Muscle of leg (tissue), 11 donors: ENCODE measurements around the gene INSC. TPM values are rescaled to one million over a fixed set of nuclear protein-coding genes. Genes with fewer than 3 reads are reported as not detected.

ENCODE experiments used
- DNase-seq: peaks from one replicate; pipeline ENCODE4 v3.0.0; 2013
- H3K27ac ChIP-seq: one replicate; pipeline ENCODE4 v1.5.1; 2013; ENCODE audit warnings: mild to moderate bottlenecking, low read length, control low read depth
- H3K27me3 ChIP-seq: one replicate; pipeline ENCODE4 v1.6.1; 2013; ENCODE audit warnings: low read length; ENCODE audit not compliant: control insufficient read depth, insufficient read depth
- H3K36me3 ChIP-seq: one replicate; pipeline ENCODE4 v1.6.1; 2013; ENCODE audit warnings: low read length; ENCODE audit not compliant: control insufficient read depth, insufficient read depth
- H3K4me1 ChIP-seq: one replicate; pipeline ENCODE4 v1.6.1; 2013; ENCODE audit warnings: low read length; ENCODE audit not compliant: control insufficient read depth, insufficient read depth
- H3K4me3 ChIP-seq: one replicate; pipeline ENCODE4 v1.5.1; 2013; ENCODE audit warnings: low read length, control low read depth
- H3K9me3 ChIP-seq: replicated peaks from 2 replicates; pipeline ENCODE4 v1.6.1; 2013; ENCODE audit warnings: low read depth, low read length; ENCODE audit not compliant: control insufficient read depth
- WGBS: methylation state at CpG from one replicate; pipeline ENCODE4 v1.1.5; 2013; ENCODE audit warnings: missing lambda C conversion rate; ENCODE audit not compliant: insufficient coverage; 5-methylcytosine and 5-hydroxymethylcytosine counted together
- polyA plus RNA-seq, 8 donors: library from polyadenylated mRNA; unstranded; fragments of 120-200 nt; gene quantifications; one replicate each; pipeline versions ENCODE4 v1.2.1 to v1.2.3, GENCODE V29; 2013; ENCODE audit warnings: inconsistent platforms in 1 of 8, low replicate concordance in 1 of 8; ENCODE audit not compliant: insufficient read length in 8 of 8, insufficient read depth in 1 of 8
- total RNA-seq: library from RNA; stranded (reverse); fragments of 120-200 nt; gene quantifications from one replicate; pipeline ENCODE4 v1.2.4, GENCODE V29; 2013

Gene INSC
- total and polyA plus RNA-seq, 9 donors, result 1.0 to 3.6 (median 1.8) TPM

DNA sequence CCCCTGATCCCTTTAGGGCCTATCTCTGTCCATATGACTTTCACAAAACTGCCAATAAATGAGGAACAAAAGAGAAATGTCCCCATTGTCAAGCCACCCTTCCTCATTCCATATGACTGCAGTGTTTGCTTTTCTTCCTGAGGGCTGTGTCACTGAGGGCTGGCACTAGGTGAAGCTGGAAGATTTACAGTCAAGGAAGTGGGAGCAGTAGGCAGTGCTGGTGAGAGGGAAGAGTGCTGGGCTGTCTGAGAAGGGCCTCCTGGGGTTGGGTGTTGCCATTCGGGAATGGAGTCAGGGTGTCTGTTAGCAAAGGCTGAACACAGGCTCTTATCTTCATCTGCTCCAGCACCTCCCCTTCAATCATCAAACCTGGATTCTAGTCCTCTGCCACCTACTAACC lies 30.9 kb downstream of the INSC start:
- Histone ChIP-seq H3K9me3 (no peaks in the 10 kb centered on the region), H3K27me3 (peaks cover 2% of the 10 kb centered on the region), H3K36me3 (no peaks in the 10 kb centered on the region), H3K4me3 (no peak overlapping the region), H3K27ac (no peak overlapping the region), H3K4me1 (no peaks in the 10 kb centered on the region)
- DNase-seq, result no peak
- no CpG with 5 or more reads among the region's 1 CpG for WGBS

DNA sequence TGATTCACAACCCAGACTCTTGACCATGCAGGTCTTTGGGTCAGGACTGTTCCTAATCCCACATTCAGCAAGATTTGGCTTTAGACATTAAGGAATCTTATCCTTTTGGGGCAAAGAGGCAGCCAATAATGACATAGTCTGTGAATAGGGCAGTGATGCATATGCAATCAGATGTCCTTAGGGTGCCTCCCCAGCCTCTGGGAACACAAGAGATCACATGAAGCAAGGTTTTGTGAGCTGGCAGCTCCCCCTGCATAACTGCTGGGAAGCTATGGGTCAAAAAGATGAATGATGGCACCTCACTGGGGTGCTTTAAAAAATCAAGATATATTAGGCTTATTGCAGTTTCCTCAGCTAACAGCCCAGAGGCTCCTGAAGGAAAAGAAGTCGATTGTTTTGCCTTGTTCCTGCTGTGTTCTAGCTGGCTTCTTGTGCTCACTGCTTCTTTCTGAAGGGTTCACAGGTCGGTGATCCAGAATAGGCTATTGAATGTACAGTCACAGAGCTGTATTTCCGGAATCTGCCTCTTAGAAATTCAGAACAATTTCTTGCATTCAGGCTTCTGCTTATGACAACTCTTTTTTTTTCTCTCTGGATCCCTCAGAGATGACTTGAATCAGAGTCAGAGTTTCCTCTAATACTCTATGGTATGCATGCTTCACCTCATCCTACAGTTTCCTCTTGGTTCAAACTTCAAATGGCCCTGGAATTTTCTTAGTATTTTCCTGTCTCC lies 31.7 kb downstream of the INSC start:
- DNase-seq, result peak; percentile 28

GRCh38 chr11:15148169-15148568 lies 33.4 kb downstream of the INSC start:
- H3K36me3 ChIP-seq, result no peaks in the 10 kb centered on the region
- H3K27ac ChIP-seq, result no peak overlapping the region
- DNase-seq, result no peak
- WGBS, result 56% methylated on average over 2 of the region's 4 CpGs
- peaks cover 5% of the 10 kb centered on the region for H3K4me1 ChIP-seq
- no peak overlapping the region for H3K4me3 ChIP-seq
- H3K27me3 ChIP-seq, result peaks cover 2% of the 10 kb centered on the region
- H3K9me3 ChIP-seq, result no peaks in the 10 kb centered on the region

More for the DNA sequence above, 31.7 kb downstream of the INSC start:
- Histone ChIP-seq H3K36me3 (no peaks in the 10 kb centered on the region), H3K4me3 (no peak overlapping the region), H3K9me3 (no peaks in the 10 kb centered on the region), H3K27ac (no peak overlapping the region), H3K4me1 (peaks cover 5% of the 10 kb centered on the region), H3K27me3 (peaks cover 2% of the 10 kb centered on the region)
- 14% methylated on average over 1 of the region's 3 CpGs for WGBS

DNA sequence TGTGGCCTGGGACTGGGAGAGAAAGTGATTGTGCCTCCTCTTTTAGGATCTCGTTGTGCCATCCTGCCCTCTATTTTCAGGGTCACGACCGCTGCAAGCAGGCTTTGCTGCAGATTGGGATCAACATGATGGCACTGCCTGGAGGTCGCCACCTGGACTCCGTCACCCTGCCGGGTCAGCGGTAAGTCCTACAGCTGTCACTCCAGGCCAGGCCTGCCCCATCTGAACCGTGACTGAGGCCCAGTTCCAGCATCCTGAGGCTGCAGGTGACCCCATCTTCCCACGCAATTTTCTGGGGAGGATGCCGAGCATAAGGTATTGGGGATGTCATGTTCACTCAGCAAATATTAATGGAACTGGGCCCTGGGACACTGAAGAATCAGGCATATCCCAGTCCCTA lies 34.3 kb downstream of the INSC start:
- WGBS, result 85% methylated on average over 10 of the region's 10 CpGs
- DNase-seq, result no peak
- Histone ChIP-seq H3K4me1 (peaks cover 5% of the 10 kb centered on the region), H3K36me3 (no peaks in the 10 kb centered on the region), H3K4me3 (no peak overlapping the region), H3K27me3 (peaks cover 2% of the 10 kb centered on the region), H3K27ac (no peak overlapping the region), H3K9me3 (no peaks in the 10 kb centered on the region)

DNA sequence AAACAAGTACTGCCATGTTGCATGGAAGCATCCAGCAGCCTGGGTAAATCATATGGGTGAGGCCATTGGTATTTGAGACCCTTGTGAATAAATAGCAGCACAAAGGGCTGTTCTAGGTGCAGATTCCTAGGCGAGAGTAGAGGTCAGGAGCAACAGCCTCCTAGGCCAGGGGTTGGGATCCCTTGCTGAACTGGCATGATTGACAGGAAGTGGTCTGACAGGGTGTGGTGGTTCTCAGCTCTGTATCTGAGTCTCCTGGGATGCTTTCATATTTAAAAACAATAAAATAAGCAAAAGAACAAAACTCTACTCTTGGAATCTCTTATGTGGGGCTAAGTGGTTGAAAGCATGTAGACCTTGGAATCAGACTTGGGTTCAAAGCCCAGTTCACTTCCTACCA lies 35.8 kb downstream of the INSC start:
- H3K4me3 ChIP-seq, result no peak overlapping the region
- no peak for DNase-seq
- peaks cover 2% of the 10 kb centered on the region for H3K27me3 ChIP-seq
- H3K9me3 ChIP-seq, result no peaks in the 10 kb centered on the region
- no peak overlapping the region for H3K27ac ChIP-seq
- 90% methylated on average over 1 of the region's 1 CpG for WGBS
- H3K36me3 ChIP-seq, result no peaks in the 10 kb centered on the region
- H3K4me1 ChIP-seq, result peaks cover 5% of the 10 kb centered on the region

GRCh38 chr11:15153231-15153630 lies 38.5 kb downstream of the INSC start:
- Histone ChIP-seq H3K4me3 (no peak overlapping the region), H3K36me3 (no peaks in the 10 kb centered on the region), H3K9me3 (no peaks in the 10 kb centered on the region), H3K27ac (no peak overlapping the region), H3K27me3 (peaks cover 2% of the 10 kb centered on the region), H3K4me1 (peaks cover 5% of the 10 kb centered on the region)
- no peak for DNase-seq

- Histone ChIP-seq H3K4me1 (peaks cover 2% of the 10 kb centered on the region), H3K27me3 (no peaks in the 10 kb centered on the region), H3K36me3 (no peaks in the 10 kb centered on the region), H3K27ac (no peak overlapping the region), H3K4me3 (no peak overlapping the region), H3K9me3 (no peaks in the 10 kb centered on the region)
- DNase-seq, result no peak
- WGBS, result no CpG with 5 or more reads among the region's 3 CpGs
Observed at GRCh38 chr11:15157181-15157580, 42.5 kb downstream of the INSC start.

GRCh38 chr11:15157606-15158137 lies 42.9 kb downstream of the INSC start:
- Histone ChIP-seq H3K4me3 (no peak overlapping the region), H3K4me1 (peaks cover 2% of the 10 kb centered on the region), H3K36me3 (no peaks in the 10 kb centered on the region), H3K27ac (no peak overlapping the region), H3K9me3 (no peaks in the 10 kb centered on the region), H3K27me3 (no peaks in the 10 kb centered on the region)
- 84% methylated on average over 3 of the region's 6 CpGs for WGBS
- no peak for DNase-seq

- H3K4me1 ChIP-seq, result peaks cover 2% of the 10 kb centered on the region
- H3K9me3 ChIP-seq, result no peaks in the 10 kb centered on the region
- DNase-seq, result no peak
- H3K27ac ChIP-seq, result no peak overlapping the region
- H3K27me3 ChIP-seq, result no peaks in the 10 kb centered on the region
- H3K4me3 ChIP-seq, result no peak overlapping the region
- H3K36me3 ChIP-seq, result no peaks in the 10 kb centered on the region
- no CpG with 5 or more reads among the region's 3 CpGs for WGBS
Observed at GRCh38 chr11:15158351-15159015, 43.8 kb downstream of the INSC start.

DNA sequence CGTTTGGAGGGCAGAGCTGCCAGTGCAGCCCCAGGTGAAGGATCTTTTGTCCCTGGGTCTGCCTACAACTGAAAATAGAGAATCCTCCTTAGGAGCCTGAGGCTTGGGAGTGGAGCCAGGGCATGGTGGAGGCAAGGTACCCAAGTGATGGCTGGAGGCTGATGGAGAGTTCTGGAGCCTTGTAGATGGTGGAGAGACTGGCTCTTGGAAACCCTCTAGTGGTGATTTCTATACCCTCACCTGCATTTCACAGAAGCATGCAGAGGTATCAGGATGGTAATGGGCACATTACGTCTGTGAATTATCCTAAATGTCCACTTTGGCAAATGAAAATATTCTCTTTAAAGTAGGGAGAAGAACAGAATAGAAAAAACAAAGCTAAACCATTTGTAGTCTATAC lies 44.4 kb downstream of the INSC start:
- 57% methylated on average over 1 of the region's 2 CpGs for WGBS
- H3K4me1 ChIP-seq, result peaks cover 2% of the 10 kb centered on the region
- no peaks in the 10 kb centered on the region for H3K36me3 ChIP-seq
- DNase-seq, result no peak
- H3K4me3 ChIP-seq, result no peak overlapping the region
- no peaks in the 10 kb centered on the region for H3K27me3 ChIP-seq
- H3K27ac ChIP-seq, result no peak overlapping the region
- no peaks in the 10 kb centered on the region for H3K9me3 ChIP-seq
